SK-N-SH (cell line): ENCODE data around the gene BTBD7. TPM values are rescaled to one million over a fixed set of nuclear protein-coding genes. Genes with fewer than 3 reads are reported as not detected.
A peak's percentile ranks its signal among the peaks of the same experiment; 100 is the strongest.

Experiments
- CTCF ChIA-PET: fragments of 300-600, 350-600 bp; formaldehyde crosslinking; extraction: SDS; loops from one replicate; lab custom pipeline; 2021; lab: Yijun Ruan, JAX
- POLR2A ChIA-PET: fragments of 350-600 bp; sonication (Branson Sonifier 250); formaldehyde crosslinking; extraction: SDS; loops from one replicate; lab custom pipeline; 2020; ENCODE audit warnings: antibody characterized with exemption, inconsistent platforms; lab: Yijun Ruan, JAX
- DNase-seq: peaks from one replicate; pipeline ENCODE4 v3.0.0; 2012
- H2AFZ ChIP-seq: fragments of 200-600 bp; sonication (generic); 2 replicates; pipeline ENCODE4 v1.8.1; 2016; ENCODE audit warnings: antibody characterized with exemption, mild to moderate bottlenecking, low read depth
- H3F3A ChIP-seq: fragments of 200-600 bp; sonication (generic); replicated peaks from 2 replicates; pipeline ENCODE3; 2016; ENCODE audit warnings: antibody characterized with exemption, mild to moderate bottlenecking; ENCODE audit not compliant: insufficient read depth
- H3K27ac ChIP-seq, 2 experiments: fragments of 200-500 bp in 1 of 2; fragments of 200-600 bp in 1 of 2; sonication (Bioruptor generic) in 1 of 2; sonication (generic), shearing (Covaris generic) in 1 of 2; 2 replicates each; pipeline versions ENCODE4 v1.5.1 to v1.6.1; 2014 to 2016; ENCODE audit warnings: low read depth in 2 of 2, inconsistent platforms in 1 of 2, low read length in 1 of 2, mild to moderate bottlenecking in 1 of 2, mixed read lengths in 1 of 2
- H3K27me3 ChIP-seq: fragments of 200-600 bp; sonication (generic), shearing (Covaris generic); 2 replicates; pipeline ENCODE4 v1.6.1; 2016; ENCODE audit warnings: mixed run types; ENCODE audit not compliant: insufficient read depth
- H3K36me3 ChIP-seq, 2 experiments: fragments of 200-500 bp in 1 of 2; fragments of 200-600 bp in 1 of 2; sonication (Bioruptor generic) in 1 of 2; sonication (generic) in 1 of 2; replicated peaks in 1 of 2; 2 replicates each; pipeline versions ENCODE3 to v1.5.1; 2014 to 2016; ENCODE audit warnings: low read length in 1 of 2, mild to moderate bottlenecking in 1 of 2; ENCODE audit not compliant: insufficient read depth in 2 of 2, control insufficient read depth in 1 of 2
- H3K4me1 ChIP-seq, 2 experiments: fragments of 200-500 bp in 1 of 2; fragments of 200-600 bp in 1 of 2; sonication (Bioruptor generic) in 1 of 2; sonication (generic), shearing (Covaris generic) in 1 of 2; 2 replicates each; pipeline versions ENCODE4 v1.5.1 to v1.6.1; 2014 to 2016; ENCODE audit warnings: low read depth in 1 of 2, low read length in 1 of 2, mixed run types in 1 of 2; ENCODE audit not compliant: insufficient read depth in 2 of 2, control insufficient read depth in 1 of 2
- H3K4me2 ChIP-seq: fragments of 200-600 bp; sonication (generic), shearing (Covaris generic); 2 replicates; pipeline ENCODE4 v1.6.1; 2017; ENCODE audit warnings: mixed run types
- H3K4me3 ChIP-seq, 2 experiments: fragments of 200-500 bp in 1 of 2; fragments of 200-600 bp in 1 of 2; sonication (Bioruptor generic) in 1 of 2; sonication (generic), shearing (Covaris generic) in 1 of 2; 2 replicates each; pipeline versions ENCODE4 v1.5.1 to v1.8.1; 2014 to 2016; ENCODE audit warnings: low read depth in 2 of 2, inconsistent platforms in 1 of 2, low read length in 1 of 2, mild to moderate bottlenecking in 1 of 2, mixed read lengths in 1 of 2, moderate library complexity in 1 of 2
- H3K79me2 ChIP-seq: fragments of 200-600 bp; sonication (generic); 2 replicates; pipeline ENCODE4 v1.8.1; 2017; ENCODE audit warnings: mild to moderate bottlenecking; ENCODE audit not compliant: insufficient read depth
- H3K9ac ChIP-seq: fragments of 200-600 bp; sonication (generic); 2 replicates; pipeline ENCODE4 v1.6.1; 2017; ENCODE audit warnings: mixed run types
- H3K9me2 ChIP-seq: fragments of 200-600 bp; sonication (generic); 2 replicates; pipeline ENCODE4 v1.6.1; 2017; ENCODE audit warnings: mixed run types
- H3K9me3 ChIP-seq: fragments of 200-600 bp; sonication (generic); 2 replicates; pipeline ENCODE4 v1.6.1; 2017; ENCODE audit warnings: mixed run types, mild to moderate bottlenecking, moderate library complexity
- H4K20me1 ChIP-seq: fragments of 200-600 bp; sonication (generic); 2 replicates; pipeline ENCODE4 v1.6.1; 2017; ENCODE audit warnings: mild to moderate bottlenecking, mixed run types; ENCODE audit not compliant: insufficient read depth
- EP300 ChIP-seq, 2 experiments: IDR thresholded peaks; 2 replicates each; pipeline versions ENCODE4 v1.4.0 to v1.6.1; 2012; ENCODE audit warnings: borderline replicate concordance in 1 of 2, low read depth in 1 of 2, low read length in 1 of 2
- EZH2phosphoT487 ChIP-seq: fragments of 200-600 bp; sonication (generic); IDR thresholded peaks from 2 replicates; pipeline ENCODE4 v1.6.1; 2017; ENCODE audit warnings: low read depth, mixed run types, mild to moderate bottlenecking, antibody characterized with exemption, moderate library complexity, borderline replicate concordance
- FOSL2 ChIP-seq: IDR thresholded peaks from 2 replicates; pipeline ENCODE4 v1.4.0; 2012; ENCODE audit warnings: low read depth, mild to moderate bottlenecking, moderate library complexity, borderline replicate concordance
- FOXJ3 ChIP-seq: sonication (generic); formaldehyde crosslinking; IDR thresholded peaks from 2 replicates; pipeline ENCODE4 v1.5.1; 2020; ENCODE audit warnings: mild to moderate bottlenecking, missing genetic modification reagents
- GABPA ChIP-seq: IDR thresholded peaks from 2 replicates; pipeline ENCODE4 v1.4.0; 2012; ENCODE audit warnings: low read depth, mild to moderate bottlenecking
- GATA2 ChIP-seq: sonication (generic); formaldehyde crosslinking; IDR thresholded peaks from 2 replicates; pipeline ENCODE4 v1.5.0; 2020; ENCODE audit warnings: mild to moderate bottlenecking, missing genetic modification reagents
- IRF3 ChIP-seq: fragments of 150-350 bp; IDR thresholded peaks from 2 replicates; pipeline ENCODE4 v1.6.1; 2016; ENCODE audit warnings: mild to moderate bottlenecking, low read depth, low read length
- JUND ChIP-seq: IDR thresholded peaks from 2 replicates; pipeline ENCODE4 v1.4.0; 2012
- MAX ChIP-seq: IDR thresholded peaks from 2 replicates; pipeline ENCODE4 v1.4.0; 2012; ENCODE audit warnings: low read depth
- MEF2A ChIP-seq: IDR thresholded peaks from 2 replicates; pipeline ENCODE4 v1.4.0; 2012; ENCODE audit warnings: low read depth, borderline replicate concordance
- NFIC ChIP-seq: IDR thresholded peaks from 2 replicates; pipeline ENCODE4 v1.4.0; 2012; ENCODE audit warnings: borderline replicate concordance
- PBX3 ChIP-seq: IDR thresholded peaks from 2 replicates; pipeline ENCODE4; 2012
- RFX5 ChIP-seq: IDR thresholded peaks from 2 replicates; pipeline ENCODE4 v1.6.1; 2012; ENCODE audit warnings: mild to moderate bottlenecking, improper control_type of control experiment, low read length
- SIN3A ChIP-seq: IDR thresholded peaks from 2 replicates; pipeline ENCODE4 v1.6.1; 2012; ENCODE audit warnings: low read depth, mild to moderate bottlenecking, low read length, moderate library complexity, borderline replicate concordance
- SMC3 ChIP-seq: IDR thresholded peaks from 2 replicates; pipeline ENCODE4 v1.6.1; 2012; ENCODE audit warnings: low read depth, low read length, improper control_type of control experiment
- TCF12 ChIP-seq: IDR thresholded peaks from 2 replicates; pipeline ENCODE4 v1.4.0; 2012
- TEAD4 ChIP-seq: IDR thresholded peaks from 2 replicates; pipeline ENCODE4 v1.4.0; 2012; ENCODE audit warnings: mild to moderate bottlenecking, borderline replicate concordance; ENCODE audit not compliant: insufficient read depth
- YY1 ChIP-seq: IDR thresholded peaks from 2 replicates; pipeline ENCODE4 v1.4.0; 2012; ENCODE audit warnings: low read depth, mild to moderate bottlenecking
- WGBS: methylation state at CpG from one replicate; pipeline ENCODE4 v1.1.6; 2017; ENCODE audit warnings: low lambda C conversion rate; 5-methylcytosine and 5-hydroxymethylcytosine counted together
- polyA plus RNA-seq, 3 experiments: library from polyadenylated mRNA; depleted of rRNA; stranded (reverse); fragments of >200 nt; gene quantifications; 2 replicates each; pipeline ENCODE4 v1.2.3, GENCODE V29; 2012
- TF ChIP-seq, protein P1 (sequence below): fragments of 150-350 bp; IDR thresholded peaks from 2 replicates; pipeline ENCODE4 v1.6.1; 2017; ENCODE audit warnings: antibody characterized with exemption, low read length, low read depth, borderline replicate concordance
- TF ChIP-seq, protein P2 (sequence below): IDR thresholded peaks from 2 replicates; pipeline ENCODE4 v1.6.1; 2012; ENCODE audit warnings: mild to moderate bottlenecking, low read depth, low read length, moderate library complexity

The BTBD7 gene
- polyA plus RNA-seq, 1 of the 3 experiments (the other 2 are of a cell fraction): 8.6 TPM

DNA sequence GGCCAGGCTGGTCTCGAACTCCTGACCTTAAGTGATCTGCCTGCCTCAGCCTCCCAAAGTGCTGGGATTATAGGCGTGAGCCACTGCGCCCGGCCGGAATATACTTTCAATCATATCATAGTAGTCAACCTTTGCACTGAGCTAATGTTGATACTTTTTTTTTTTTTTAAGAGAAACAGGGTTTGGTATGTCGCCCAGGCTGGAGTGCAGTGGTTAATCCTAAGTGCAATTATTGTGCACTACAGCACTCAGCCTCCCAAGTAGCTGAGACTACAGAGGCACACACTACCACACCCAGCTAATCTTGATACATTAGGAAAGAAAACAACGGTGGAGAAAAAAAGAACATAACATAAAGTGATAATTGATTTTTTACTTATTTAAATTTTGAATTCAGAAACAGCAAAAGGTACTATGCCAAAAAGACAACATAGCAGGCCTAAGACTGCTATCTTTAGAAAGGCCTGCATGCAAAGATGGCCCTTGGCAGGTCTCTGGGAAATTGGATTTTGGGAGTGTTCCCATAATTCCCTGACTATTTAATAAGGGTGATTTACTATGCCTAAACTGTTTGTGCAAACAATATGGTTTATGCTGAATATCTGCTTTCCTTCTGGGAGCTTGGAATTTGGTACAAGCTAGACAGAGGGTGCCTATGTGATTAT lies 15.5 kb downstream of the BTBD7 start (continued):
- TF ChIP-seq SIN3A: no peak
- TF ChIP-seq GATA2 (CRISPR knock-in tag): no peak
- TF ChIP-seq FOSL2: no peak
- TF ChIP-seq RFX5: no peak

GRCh38 chr14:93316716-93317115 lies 16.1 kb downstream of the BTBD7 start:
- no peaks in the 10 kb centered on the region for H3K9me3 ChIP-seq
- peaks cover 68% of the 10 kb centered on the region for H4K20me1 ChIP-seq
- CTCF ChIA-PET: interaction anchor here (1.4 kb wide), 1 partner anchor 15 kb away, joined by 4 read pairs; no protein-coding TSS in a partner anchor
- POLR2A ChIA-PET: no interaction called here
- peaks cover 95% of the 10 kb centered on the region for H3K79me2 ChIP-seq
- H3K36me3 ChIP-seq: no peaks in the 10 kb centered on the region
- no peak for TF ChIP-seq GABPA
- TF ChIP-seq EP300 (IDR thresholded peaks at IDR 0.05; ENCODE audit: borderline replicate concordance in 1 of 2, low read depth in 1 of 2, low read length in 1 of 2): no peak
- no peak for TF ChIP-seq TCF12
- WGBS: 74% methylated on average over 4 of the region's 4 CpGs
- no peak overlapping the region for H3K4me3 ChIP-seq
- no peaks in the 10 kb centered on the region for H3K9me2 ChIP-seq
- DNase-seq: no peak
- H3K27ac ChIP-seq: peak overlapping the region in 1 of 2 experiments; percentile 62; a peak in 1 of 4 replicates
- no peaks in the 10 kb centered on the region for H3K27me3 ChIP-seq
- H3K9ac ChIP-seq: no peak overlapping the region
- H3K4me2 ChIP-seq: no peak overlapping the region
- H3F3A ChIP-seq: peaks cover 18% of the 10 kb centered on the region
- peaks cover 3 to 40% of the 10 kb centered on the region in 2 experiments; a peak in 2 of 4 replicates for H3K4me1 ChIP-seq
- no peak overlapping the region for H2AFZ ChIP-seq

- H3K27me3 ChIP-seq: no peaks in the 10 kb centered on the region
- H3K4me1 ChIP-seq: peaks cover 3 to 40% of the 10 kb centered on the region in 2 experiments; a peak in 2 of 4 replicates
- ChIA-PET POLR2A (no interaction called here), CTCF (no interaction called here)
- H3K79me2 ChIP-seq: peaks cover 94% of the 10 kb centered on the region
- no peak overlapping the region for H3K4me2 ChIP-seq
- no peak overlapping the region for H2AFZ ChIP-seq
- peaks cover 0 to 8% of the 10 kb centered on the region in 2 experiments for H3K36me3 ChIP-seq
- no peaks in the 10 kb centered on the region for H3K9me3 ChIP-seq
- H3K9ac ChIP-seq: no peak overlapping the region
- no peak overlapping the region for H3K27ac ChIP-seq
- peaks cover 64% of the 10 kb centered on the region for H4K20me1 ChIP-seq
- no peak for DNase-seq
- peaks cover 18% of the 10 kb centered on the region for H3F3A ChIP-seq
- H3K9me2 ChIP-seq: no peaks in the 10 kb centered on the region
- no peak overlapping the region for H3K4me3 ChIP-seq
- TF ChIP-seq MEF2A (no peak), TCF12 (no peak), YY1 (no peak), RFX5 (no peak), IRF3 (no peak), SMC3 (no peak), GATA2 (CRISPR knock-in tag) (no peak), NFIC (no peak), PBX3 (no peak), TEAD4 (no peak), JUND (no peak), FOXJ3 (CRISPR knock-in tag) (no peak), MAX (no peak), EZH2phosphoT487 (no peak)
- TF ChIP-seq, protein P1, sequence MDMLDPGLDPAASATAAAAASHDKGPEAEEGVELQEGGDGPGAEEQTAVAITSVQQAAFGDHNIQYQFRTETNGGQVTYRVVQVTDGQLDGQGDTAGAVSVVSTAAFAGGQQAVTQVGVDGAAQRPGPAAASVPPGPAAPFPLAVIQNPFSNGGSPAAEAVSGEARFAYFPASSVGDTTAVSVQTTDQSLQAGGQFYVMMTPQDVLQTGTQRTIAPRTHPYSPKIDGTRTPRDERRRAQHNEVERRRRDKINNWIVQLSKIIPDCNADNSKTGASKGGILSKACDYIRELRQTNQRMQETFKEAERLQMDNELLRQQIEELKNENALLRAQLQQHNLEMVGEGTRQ: no peak
- TF ChIP-seq, protein P2, sequence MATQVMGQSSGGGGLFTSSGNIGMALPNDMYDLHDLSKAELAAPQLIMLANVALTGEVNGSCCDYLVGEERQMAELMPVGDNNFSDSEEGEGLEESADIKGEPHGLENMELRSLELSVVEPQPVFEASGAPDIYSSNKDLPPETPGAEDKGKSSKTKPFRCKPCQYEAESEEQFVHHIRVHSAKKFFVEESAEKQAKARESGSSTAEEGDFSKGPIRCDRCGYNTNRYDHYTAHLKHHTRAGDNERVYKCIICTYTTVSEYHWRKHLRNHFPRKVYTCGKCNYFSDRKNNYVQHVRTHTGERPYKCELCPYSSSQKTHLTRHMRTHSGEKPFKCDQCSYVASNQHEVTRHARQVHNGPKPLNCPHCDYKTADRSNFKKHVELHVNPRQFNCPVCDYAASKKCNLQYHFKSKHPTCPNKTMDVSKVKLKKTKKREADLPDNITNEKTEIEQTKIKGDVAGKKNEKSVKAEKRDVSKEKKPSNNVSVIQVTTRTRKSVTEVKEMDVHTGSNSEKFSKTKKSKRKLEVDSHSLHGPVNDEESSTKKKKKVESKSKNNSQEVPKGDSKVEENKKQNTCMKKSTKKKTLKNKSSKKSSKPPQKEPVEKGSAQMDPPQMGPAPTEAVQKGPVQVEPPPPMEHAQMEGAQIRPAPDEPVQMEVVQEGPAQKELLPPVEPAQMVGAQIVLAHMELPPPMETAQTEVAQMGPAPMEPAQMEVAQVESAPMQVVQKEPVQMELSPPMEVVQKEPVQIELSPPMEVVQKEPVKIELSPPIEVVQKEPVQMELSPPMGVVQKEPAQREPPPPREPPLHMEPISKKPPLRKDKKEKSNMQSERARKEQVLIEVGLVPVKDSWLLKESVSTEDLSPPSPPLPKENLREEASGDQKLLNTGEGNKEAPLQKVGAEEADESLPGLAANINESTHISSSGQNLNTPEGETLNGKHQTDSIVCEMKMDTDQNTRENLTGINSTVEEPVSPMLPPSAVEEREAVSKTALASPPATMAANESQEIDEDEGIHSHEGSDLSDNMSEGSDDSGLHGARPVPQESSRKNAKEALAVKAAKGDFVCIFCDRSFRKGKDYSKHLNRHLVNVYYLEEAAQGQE: no peak
Observed at GRCh38 chr14:93315575-93315974, 17.3 kb downstream of the BTBD7 start.
